HG03457 (cell line): Measurements from ENCODE around the gene ZDHHC17.
"Not testable (repeated sequence)": the region's sequence is repeated elsewhere in the genome, so short reads cannot be mapped to it uniquely, and the experiment has no call there.

Experiments used
- ATAC-seq: cut with Tn5 transposase; IDR thresholded peaks from one replicate; pipeline ENCODE4 v1.9.1; 2021; ENCODE audit warnings: moderate number of reproducible peaks; ENCODE audit not compliant: unreplicated experiment

The ZDHHC17 gene

DNA sequence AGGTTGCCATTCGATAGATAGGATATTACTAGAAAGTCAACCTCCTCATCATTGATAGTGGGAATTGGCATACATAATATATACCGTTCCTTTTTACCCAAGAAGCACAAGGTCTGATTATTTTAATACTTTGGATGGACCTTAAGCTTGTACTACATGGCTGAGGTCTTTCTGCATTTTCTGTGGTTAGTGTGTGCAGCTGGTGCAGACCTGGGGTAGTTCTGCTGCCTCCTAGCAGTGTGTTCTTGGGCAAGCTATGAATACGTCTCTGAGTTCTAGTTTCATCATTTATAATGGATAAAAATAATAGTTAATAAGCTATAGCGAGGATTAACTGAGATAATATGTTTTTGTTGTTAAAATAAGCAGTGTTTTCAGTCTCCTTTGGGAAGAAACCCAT is 2.2 kb downstream of the ZDHHC17 start:
- no peak for ATAC-seq

- no peak for ATAC-seq
Measured at GRCh38 chr12:76768576-76768975, 4.7 kb downstream of the ZDHHC17 start.

GRCh38 chr12:76777765-76778216 is 13.9 kb downstream of the ZDHHC17 start:
- ATAC-seq, result peak; percentile 99

GRCh38 chr12:76778364-76778763 is 14.4 kb downstream of the ZDHHC17 start:
- no peak for ATAC-seq

DNA sequence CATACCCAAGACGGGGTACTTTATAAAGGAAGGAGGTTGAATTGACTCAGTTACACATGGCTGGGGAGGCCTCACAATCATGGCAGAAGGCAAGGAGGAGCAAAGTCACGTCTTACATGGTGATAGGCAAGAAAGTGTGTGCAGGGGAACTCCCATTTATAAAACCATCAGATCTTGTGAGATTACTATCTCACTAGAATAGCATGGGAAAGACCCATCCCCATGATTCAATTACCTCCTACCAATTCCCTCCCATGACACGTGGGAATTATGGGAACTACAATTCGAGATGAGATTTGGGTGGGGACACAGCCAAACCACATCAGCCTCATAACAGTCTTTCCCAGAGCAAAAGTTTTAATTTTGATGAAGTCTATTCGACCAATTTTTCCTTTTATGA is 15.4 kb downstream of the ZDHHC17 start:
- ATAC-seq, result not testable (repeated sequence)

DNA sequence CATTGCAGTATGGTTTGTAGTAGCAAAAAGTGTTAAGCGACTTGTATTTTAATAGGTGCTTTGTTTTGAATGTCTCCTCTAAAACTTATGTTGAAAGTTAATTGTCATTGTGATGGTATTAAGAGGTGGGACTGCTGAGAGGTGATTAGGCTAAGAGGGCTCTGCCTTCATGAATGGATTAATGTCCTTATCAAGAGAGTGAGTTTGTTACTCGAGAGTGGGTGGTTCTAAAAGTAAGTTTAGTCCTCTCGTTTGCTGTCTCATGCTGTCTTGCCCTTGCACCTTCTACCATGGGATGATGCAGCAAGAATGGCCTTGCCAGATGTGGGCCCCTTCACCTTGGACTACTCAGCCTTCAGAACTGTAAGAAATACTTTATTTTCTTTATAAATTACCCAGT is 17.4 kb downstream of the ZDHHC17 start:
- no peak for ATAC-seq

DNA sequence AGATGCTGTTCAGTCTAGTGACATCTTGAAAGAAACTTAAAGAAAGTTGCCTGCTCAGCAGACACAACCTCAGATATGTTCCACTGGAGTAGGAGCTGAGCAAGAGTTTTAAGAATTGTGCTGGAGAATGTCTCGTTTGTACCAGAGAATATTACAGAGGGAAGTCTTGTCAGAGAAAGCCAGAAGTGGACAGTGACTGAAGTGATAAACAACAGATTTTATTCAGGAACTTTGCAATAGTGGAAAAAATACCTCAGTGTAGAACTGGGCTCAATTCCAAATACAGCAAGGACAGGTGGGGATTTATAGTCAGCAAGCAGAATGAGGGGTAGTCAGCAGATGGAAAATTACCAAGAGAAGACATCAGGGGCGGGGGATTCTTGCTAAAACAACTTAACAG is 18.6 kb downstream of the ZDHHC17 start:
- no peak for ATAC-seq

DNA sequence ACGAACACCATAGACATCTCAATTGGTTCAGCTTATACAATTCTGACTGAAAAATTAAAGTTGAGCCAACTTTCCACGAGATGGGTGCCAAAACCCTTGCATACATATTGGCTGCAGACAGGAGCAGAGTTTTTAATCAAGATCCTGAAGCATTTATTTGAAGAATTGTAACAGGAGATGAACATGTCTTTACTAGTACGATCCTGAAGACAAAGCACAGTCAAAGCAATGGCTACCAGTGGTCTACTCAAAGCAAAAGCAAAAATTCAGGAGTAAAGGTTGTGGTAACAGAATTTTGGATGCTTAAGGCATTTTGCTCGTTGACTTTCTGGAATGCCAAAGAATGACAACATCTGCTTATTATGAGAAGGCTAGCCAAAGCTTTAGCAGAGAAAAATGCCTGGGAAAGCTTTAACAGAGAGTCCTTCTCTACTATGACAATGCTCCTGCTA is 20.7 kb downstream of the ZDHHC17 start:
- no peak for ATAC-seq

DNA sequence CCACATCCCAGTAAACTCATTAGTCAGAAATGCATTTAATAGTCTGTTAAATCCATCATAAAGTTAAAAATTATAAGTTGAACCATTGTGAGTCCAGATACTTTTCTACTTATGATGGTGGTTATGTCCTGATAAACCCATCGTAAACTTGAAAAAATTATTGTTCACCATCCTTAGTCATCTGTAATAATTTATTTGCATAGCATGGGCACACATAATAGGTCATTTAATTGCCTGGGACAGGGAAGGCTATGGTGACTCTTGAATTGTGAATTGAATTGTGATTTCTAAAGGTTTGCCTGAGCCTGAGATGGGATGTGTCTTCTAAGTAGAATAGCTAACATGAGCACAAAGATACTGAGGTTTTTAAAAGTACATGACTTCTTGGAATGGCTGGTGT is 21.5 kb downstream of the ZDHHC17 start:
- no peak for ATAC-seq

- ATAC-seq, result no peak
Measured at GRCh38 chr12:76786986-76787385, 23.1 kb downstream of the ZDHHC17 start.

- ATAC-seq, result no peak
Measured at GRCh38 chr12:76787689-76788088, 23.8 kb downstream of the ZDHHC17 start.

DNA sequence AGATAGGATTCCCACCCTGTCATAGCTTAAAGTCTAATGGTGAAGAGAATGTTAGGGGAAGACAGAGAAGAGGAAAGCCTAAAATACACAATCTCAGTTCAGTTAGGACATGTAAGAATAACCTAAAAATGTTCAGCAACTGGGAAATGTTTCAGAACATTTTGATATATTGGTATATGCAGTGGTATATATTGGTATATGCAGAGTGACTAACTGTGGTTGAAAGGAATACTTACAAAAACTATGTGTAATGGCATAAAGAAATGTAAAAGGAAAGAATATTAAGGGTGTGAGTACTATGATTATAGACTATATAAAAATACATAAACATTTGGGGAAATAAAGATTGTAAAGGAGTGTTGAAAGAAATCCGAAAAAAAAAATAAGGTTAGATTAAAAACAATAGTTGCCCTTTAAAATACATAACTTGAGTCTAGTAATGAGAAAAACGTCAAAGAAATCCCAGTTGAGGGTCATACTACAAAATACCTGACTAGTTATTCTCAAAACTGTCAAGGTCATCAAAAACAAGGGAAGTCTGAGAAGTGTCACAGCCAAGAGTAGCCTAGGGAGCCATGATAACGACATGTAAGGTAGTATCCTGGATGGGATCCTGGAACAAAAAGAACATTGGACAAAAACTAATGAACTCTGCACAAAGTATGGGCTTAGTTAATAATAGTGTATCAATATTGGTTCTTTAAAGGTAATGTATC is 25.6 kb downstream of the ZDHHC17 start:
- no peak for ATAC-seq

DNA sequence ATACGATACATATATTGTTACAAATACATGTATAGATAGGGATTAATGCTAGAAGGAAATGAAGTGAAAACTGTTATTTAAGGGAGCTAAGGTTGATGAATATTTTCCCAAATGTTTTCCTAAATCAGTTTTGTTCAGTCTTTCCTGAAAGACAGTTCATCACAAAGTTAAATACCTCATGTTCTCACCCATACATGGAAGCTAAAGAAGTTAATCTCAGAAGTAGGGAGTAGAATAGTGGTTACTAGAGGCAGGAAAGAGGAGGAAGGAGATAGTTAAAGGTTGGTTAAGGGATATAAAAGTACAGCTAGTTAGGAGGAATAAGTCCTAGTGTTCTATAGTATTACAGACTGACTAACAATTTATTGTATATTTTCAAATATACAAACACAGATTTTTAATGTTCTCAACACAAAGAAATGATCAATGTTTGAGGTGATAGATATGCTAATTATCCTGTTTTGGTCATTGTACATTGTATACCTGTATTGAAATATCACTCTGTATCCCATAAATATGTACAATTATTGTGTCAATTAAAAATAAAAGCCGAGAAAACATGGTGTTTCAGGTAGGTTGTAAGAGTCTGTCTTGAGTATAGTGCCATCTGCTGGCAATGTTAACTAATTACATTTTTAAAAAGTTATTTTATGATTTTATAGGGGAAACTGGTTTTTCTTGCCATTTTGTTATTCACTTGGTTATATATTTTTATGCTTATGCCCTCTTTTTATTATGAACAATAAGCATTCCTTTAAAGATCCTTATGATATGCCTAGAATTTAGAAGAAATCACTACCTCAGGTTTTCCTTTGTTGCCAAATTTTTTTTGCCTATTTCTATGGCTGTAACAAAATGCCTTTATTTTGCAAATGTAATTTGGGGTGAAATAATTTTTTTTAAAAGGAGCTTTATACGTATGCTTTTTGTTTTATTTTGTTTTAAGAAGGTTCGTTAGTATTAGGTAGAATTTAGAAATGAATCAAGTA is 26.9 kb downstream of the ZDHHC17 start:
- ATAC-seq, result no peak

GRCh38 chr12:76792828-76793227 is 28.9 kb downstream of the ZDHHC17 start:
- no peak for ATAC-seq

DNA sequence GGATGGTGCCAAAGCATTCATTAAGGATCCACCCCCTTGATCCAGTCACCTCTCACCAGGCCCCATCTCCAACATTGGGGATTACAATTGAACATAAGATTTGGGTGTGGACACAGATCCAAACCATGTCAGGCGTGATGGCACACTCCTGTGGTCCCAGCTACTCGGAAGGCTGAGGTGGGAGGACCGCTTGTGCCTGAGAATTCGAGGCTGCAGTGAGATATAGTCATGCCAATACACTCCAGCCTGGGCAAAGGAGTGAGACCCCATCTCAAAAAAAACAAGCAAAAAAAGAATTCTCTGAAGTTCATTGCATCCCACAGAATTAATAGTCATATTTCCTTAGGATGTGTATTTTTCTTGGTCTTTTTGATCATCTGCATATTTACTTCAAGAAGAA is 34.9 kb downstream of the ZDHHC17 start:
- ATAC-seq, result no peak

- no peak for ATAC-seq
Measured at GRCh38 chr12:76799362-76799761, 35.4 kb downstream of the ZDHHC17 start.

GRCh38 chr12:76802060-76802459 is 38.1 kb downstream of the ZDHHC17 start:
- no peak for ATAC-seq

DNA sequence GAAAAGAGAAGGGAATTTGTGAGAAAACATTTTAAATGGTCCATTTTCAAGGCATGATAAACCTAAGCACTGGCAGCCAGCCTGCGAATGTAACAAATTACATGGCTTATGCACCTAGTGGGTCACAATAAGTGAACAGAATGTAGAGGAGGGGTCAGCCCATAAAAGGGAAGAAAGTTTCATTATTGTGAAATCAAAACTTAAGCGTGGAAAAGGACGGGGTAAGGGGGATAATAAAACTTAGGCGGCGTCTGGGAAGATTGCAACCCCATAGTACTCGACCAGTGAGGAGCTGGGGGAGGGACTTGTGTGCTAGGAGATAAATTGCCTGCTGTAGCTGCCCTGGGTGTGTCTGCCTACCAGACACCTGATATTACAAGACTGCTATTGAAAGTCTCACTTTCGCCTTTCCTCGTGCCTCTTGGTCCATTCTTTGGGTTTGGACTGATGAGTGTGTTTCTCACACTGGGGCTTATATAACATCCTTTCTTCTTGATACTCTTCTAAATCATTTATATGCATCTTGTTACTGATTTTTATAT is 40.6 kb downstream of the ZDHHC17 start:
- ATAC-seq, result no peak

DNA sequence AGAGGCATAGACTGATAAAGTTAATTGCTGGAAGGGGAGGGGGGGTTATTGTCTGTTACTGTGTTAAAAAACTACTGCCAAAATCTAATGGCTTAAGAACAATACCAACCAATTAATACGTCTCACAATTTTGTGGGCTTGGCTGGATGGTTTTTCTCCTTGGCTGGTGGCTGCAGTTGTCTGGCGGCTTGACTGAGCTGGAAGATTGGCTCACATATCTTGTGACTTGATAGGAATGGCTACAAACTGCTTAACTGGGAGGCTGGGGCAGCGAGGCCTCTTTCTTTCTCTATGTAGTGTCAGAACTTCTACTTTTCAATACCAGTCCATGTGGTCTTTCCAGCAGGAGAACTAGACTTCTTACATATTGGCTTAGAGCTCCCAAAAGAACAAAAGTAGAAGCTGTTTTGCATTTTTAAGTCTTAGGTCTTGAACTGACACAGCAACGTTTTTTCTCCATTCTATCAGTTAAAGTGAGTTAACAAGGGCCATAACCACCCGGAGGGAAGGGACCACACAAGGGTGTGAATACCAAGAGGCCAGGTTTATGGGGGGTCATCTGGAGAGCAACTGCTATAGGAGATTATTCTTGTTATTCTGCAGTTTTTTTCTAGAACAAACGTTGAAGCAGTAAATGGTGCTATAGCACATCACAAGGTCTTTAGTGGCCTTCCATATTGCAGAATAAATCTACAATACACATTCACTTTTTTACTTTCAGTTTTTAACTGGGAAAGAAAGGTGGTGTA is 46.9 kb downstream of the ZDHHC17 start:
- ATAC-seq, result no peak

DNA sequence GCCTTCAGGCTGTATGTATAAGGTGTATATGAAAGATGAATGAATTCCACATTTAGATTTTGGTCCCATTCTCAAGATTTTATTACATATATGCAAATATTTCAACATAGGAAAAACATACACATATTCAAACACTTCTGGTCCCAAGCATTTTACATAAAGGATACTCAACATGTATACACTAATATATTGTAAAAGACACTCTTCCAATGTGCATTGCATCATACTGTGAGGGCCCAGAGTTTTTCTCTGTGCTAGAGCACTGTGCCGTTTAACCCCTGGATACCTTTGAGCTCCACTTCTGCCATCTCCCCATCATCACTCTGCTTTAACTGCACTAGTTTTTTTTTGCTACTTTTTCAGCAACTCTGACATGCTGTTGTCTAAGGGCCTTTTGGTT is 48.1 kb downstream of the ZDHHC17 start:
- ATAC-seq, result no peak

DNA sequence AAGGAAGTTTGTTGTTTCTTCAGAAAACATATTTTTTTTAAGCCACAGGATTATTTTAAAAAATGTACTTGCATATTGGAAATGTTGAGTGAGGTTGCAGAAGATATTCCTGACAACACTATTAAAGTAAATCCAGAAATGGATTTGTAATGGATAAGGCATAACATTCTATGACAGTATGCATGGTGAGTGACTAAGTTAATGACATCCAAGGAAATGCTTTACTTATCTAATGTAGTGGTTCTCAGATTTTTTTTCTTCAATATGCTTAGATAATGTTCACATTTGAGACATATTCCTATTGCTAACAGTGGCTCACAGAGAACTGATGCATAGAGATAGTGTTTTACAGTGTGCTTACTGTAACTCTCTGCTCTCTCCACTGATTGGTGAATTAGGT is 49.4 kb downstream of the ZDHHC17 start:
- no peak for ATAC-seq
